OCI-LY3 (cell line): ENCODE measurements around the gene KRT27.

Experiments used
- H2AFZ ChIP-seq: fragments of 200-600, 300-600 bp; shearing (Covaris generic); 2 replicates; pipeline ENCODE4 v1.6.0; 2014; ENCODE audit warnings: antibody characterized with exemption, low read depth, low read length
- H3K27ac ChIP-seq: fragments of 200-600, 300-600 bp; sonication (generic); 2 replicates; pipeline ENCODE4 v1.5.1; 2014; ENCODE audit warnings: mild to moderate bottlenecking, low read length, moderate library complexity, mixed read lengths
- H3K27me3 ChIP-seq: fragments of 200-600, 300-600 bp; sonication (generic); 2 replicates; pipeline ENCODE4 v1.6.1; 2014; ENCODE audit warnings: low read depth, low read length, mixed read lengths
- H3K36me3 ChIP-seq: fragments of 200-600, 300-600 bp; sonication (generic); replicated peaks from 2 replicates; pipeline ENCODE3; 2014; ENCODE audit warnings: low read depth, low read length, mixed read lengths
- H3K4me1 ChIP-seq: fragments of 300-600, 200-600 bp; sonication (generic); 2 replicates; pipeline ENCODE4 v1.6.1; 2014; ENCODE audit warnings: low read length, mixed read lengths
- H3K4me2 ChIP-seq: fragments of 200-600, 300-600 bp; sonication (generic); 2 replicates; pipeline ENCODE4 v1.6.1; 2014; ENCODE audit warnings: low read length, mixed read lengths
- H3K4me3 ChIP-seq: fragments of 300-600, 200-600 bp; sonication (generic); 2 replicates; pipeline ENCODE4 v1.5.1; 2014; ENCODE audit warnings: antibody characterized with exemption, mild to moderate bottlenecking, low read length, moderate library complexity
- H3K79me2 ChIP-seq: fragments of 300-600, 200-600 bp; shearing (Covaris generic); 2 replicates; pipeline ENCODE4 v1.6.1; 2014; ENCODE audit warnings: mild to moderate bottlenecking, low read length, mixed read lengths
- H3K9ac ChIP-seq: fragments of 300-600, 200-600 bp; shearing (Covaris generic); 2 replicates; pipeline ENCODE4 v1.6.0; 2014; ENCODE audit warnings: mild to moderate bottlenecking, low read length, moderate library complexity
- H3K9me3 ChIP-seq: fragments of 200-600, 300-600 bp; shearing (Covaris generic); 2 replicates; pipeline ENCODE4 v1.6.1; 2014; ENCODE audit warnings: low read length, mixed read lengths; ENCODE audit not compliant: insufficient read depth
- H4K20me1 ChIP-seq: fragments of 200-600, 300-600 bp; sonication (generic); 2 replicates; pipeline ENCODE4 v1.6.1; 2016; ENCODE audit warnings: low read length, mixed read lengths; ENCODE audit not compliant: insufficient read depth
- CTCF ChIP-seq: fragments of 200-600, 300-600 bp; sonication (generic); IDR thresholded peaks from 2 replicates; pipeline ENCODE4 v1.5.1; 2014; ENCODE audit warnings: antibody characterized with exemption, low read length, low read depth
- EZH2phosphoT487 ChIP-seq: fragments of 200-600 bp; shearing (Covaris generic); IDR thresholded peaks from 2 replicates; pipeline ENCODE4 v1.6.1; 2018; ENCODE audit warnings: antibody characterized with exemption, mixed run types, low read depth

The KRT27 gene

DNA sequence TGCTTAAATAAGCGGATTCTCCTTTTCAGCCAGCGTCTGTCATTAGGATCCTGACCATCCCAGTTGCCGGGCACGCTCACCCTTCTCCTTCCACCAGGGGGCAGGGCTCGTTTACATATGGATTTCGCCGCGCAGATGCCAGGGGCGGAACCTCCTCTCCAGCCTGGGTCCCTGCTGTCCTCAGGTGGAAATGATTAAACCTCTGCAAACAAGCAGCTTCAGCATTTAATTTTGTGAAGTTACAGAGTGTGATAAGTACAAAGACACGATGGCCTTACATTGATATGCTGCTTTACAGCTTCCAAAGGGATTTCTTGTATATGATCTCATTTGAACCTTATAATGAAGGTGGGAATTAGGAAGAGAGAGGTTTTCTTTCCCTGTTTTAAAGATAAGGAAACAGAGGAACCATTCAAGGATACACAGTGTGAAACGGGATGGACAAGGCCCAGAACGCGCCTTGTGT, 21.3 kb upstream of the KRT27 start:
- Histone ChIP-seq H3K4me1 (peaks cover 10% of the 10 kb centered on the region), H3K27ac (no peak overlapping the region), H3K36me3 (no peaks in the 10 kb centered on the region), H3K9me3 (no peaks in the 10 kb centered on the region), H2AFZ (no peak overlapping the region; the same call in 1 of the 2 replicates), H3K79me2 (no peaks in the 10 kb centered on the region), H3K4me2 (peak overlapping the region; percentile 52), H4K20me1 (no peaks in the 10 kb centered on the region), H3K4me3 (no peak overlapping the region), H3K27me3 (peaks cover 46% of the 10 kb centered on the region), H3K9ac (no peak overlapping the region)
- TF ChIP-seq EZH2phosphoT487, result no peak
- TF ChIP-seq CTCF, result peak; percentile 87

- no peak overlapping the region for H3K4me3 ChIP-seq
- no peaks in the 10 kb centered on the region for H4K20me1 ChIP-seq
- TF ChIP-seq EZH2phosphoT487 (no peak), CTCF (no peak)
- peaks cover 17% of the 10 kb centered on the region for H3K4me1 ChIP-seq
- H3K9me3 ChIP-seq, result no peaks in the 10 kb centered on the region
- peaks cover 28% of the 10 kb centered on the region for H3K27me3 ChIP-seq
- H3K36me3 ChIP-seq, result no peaks in the 10 kb centered on the region
- no peak overlapping the region for H2AFZ ChIP-seq
- H3K4me2 ChIP-seq, result no peak overlapping the region
- H3K9ac ChIP-seq, result no peak overlapping the region
- H3K79me2 ChIP-seq, result no peaks in the 10 kb centered on the region
- H3K27ac ChIP-seq, result no peak overlapping the region
Observed at GRCh38 chr17:40801157-40801556, 18.8 kb upstream of the KRT27 start.

- no peak overlapping the region for H2AFZ ChIP-seq
- no peaks in the 10 kb centered on the region for H3K9me3 ChIP-seq
- no peaks in the 10 kb centered on the region for H4K20me1 ChIP-seq
- H3K9ac ChIP-seq, result no peak overlapping the region
- H3K4me1 ChIP-seq, result peaks cover 25% of the 10 kb centered on the region
- H3K4me3 ChIP-seq, result no peak overlapping the region
- H3K79me2 ChIP-seq, result no peaks in the 10 kb centered on the region
- peaks cover 25% of the 10 kb centered on the region; the same call in 1 of the 2 replicates for H3K27me3 ChIP-seq
- no peaks in the 10 kb centered on the region for H3K36me3 ChIP-seq
- no peak overlapping the region for H3K4me2 ChIP-seq
- no peak overlapping the region for H3K27ac ChIP-seq
- TF ChIP-seq CTCF (no peak), EZH2phosphoT487 (no peak)
Observed at GRCh38 chr17:40800381-40800780, 18.0 kb upstream of the KRT27 start.

GRCh38 chr17:40799859-40800258, 17.5 kb upstream of the KRT27 start, which contains the start of gene KRT28:
Gene KRT28 (minus strand): TSS chr17:40799959. CDS start chr17:40799893, 66 bp downstream.
- Histone ChIP-seq H3K4me1 (peaks cover 30% of the 10 kb centered on the region), H3K27ac (no peak within 1 kb of the TSS), H3K9me3 (no peaks in the 10 kb centered on the region), H3K36me3 (no peaks in the 10 kb centered on the region), H3K27me3 (peaks cover 20% of the 10 kb centered on the region; the same call in 1 of the 2 replicates), H3K4me2 (no peak within 1 kb of the TSS), H3K4me3 (no peak within 1 kb of the TSS), H4K20me1 (no peaks in the 10 kb centered on the region), H3K9ac (no peak within 1 kb of the TSS), H3K79me2 (no peaks in the 10 kb centered on the region), H2AFZ (no peak within 1 kb of the TSS)
- TF ChIP-seq EZH2phosphoT487 (no peak), CTCF (no peak)
